Adipose tissue (tissue), 3 donors: ENCODE measurements around the gene LAMC3. TPM values are rescaled to one million over a fixed set of nuclear protein-coding genes. Genes with fewer than 3 reads are reported as not detected.

Experiments used
- H3K27ac ChIP-seq: one replicate; pipeline ENCODE4 v1.5.1; 2013; ENCODE audit warnings: low read depth, low read length
- WGBS, 3 donors: extraction: QIAGEN DNeasy Blood & Tissue Kit; methylation state at CpG; one replicate each; pipeline ENCODE4 v1.1.7; 2013; 5-methylcytosine and 5-hydroxymethylcytosine counted together
- polyA plus RNA-seq, 3 donors: library from polyadenylated mRNA; stranded (reverse); fragments of 200-250 nt; gene quantifications; one replicate each; pipeline ENCODE4 v1.2.3, GENCODE V29; 2013
- donor health status: healthy with polysubstance abuse.
- donor health status: Bipolar disorder and iron deficiency.
- donor health status: healthy.

Gene LAMC3
- polyA plus RNA-seq, 3 donors: 0.45 to 1.8 (median 0.46) TPM

GRCh38 chr9:130988905-130989304 is 20.1 kb upstream of the LAMC3 start:
- no peak overlapping the region for H3K27ac ChIP-seq
- WGBS, 3 donors: 67 to 84% (median 82%) methylated on average over 9 of the region's 9 CpGs

GRCh38 chr9:130989391-130989790 is 19.6 kb upstream of the LAMC3 start:
- WGBS, 3 donors: 82 to 88% (median 88%) methylated on average over 17 to 18 of the region's 18 CpGs
- no peak overlapping the region for H3K27ac ChIP-seq

- H3K27ac ChIP-seq: no peak overlapping the region
- 73 to 85% (median 80%) methylated on average over 22 of the region's 22 CpGs for WGBS, 3 donors
Observed at GRCh38 chr9:130989891-130990290, 19.1 kb upstream of the LAMC3 start.

DNA sequence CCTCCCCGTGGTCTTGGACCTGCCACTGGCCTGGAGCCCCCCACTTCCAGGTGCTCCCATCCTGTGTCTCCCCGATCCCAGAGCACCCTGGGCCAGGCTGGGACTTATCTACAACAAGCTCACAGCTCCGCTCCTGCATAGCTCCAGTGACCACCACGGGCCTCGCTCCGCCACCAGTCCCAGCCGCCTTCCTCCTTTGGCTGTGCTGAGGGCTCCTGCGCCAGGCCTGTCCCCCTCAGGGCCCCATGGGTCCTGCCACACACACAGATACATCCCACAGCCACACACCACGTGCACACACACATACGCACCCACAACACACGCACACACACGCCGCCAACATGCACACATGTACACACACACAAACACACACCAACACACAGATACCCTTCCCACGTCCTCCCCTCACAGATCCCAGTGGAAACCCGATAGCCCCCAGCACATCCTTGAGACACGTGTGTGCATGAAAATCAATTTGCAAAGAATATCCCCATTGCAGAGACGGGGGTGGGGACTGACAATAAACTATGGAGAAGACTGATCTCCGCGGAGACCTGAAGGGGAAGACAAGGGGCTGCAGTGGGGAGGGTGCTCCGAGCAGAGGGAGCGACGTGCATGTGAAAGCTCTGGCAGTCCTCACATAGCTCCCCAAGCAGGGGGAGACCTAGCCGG is 18.5 kb upstream of the LAMC3 start:
- 47 to 57% (median 51%) methylated on average over 23 of the region's 23 CpGs for WGBS, 3 donors
- no peak overlapping the region for H3K27ac ChIP-seq

DNA sequence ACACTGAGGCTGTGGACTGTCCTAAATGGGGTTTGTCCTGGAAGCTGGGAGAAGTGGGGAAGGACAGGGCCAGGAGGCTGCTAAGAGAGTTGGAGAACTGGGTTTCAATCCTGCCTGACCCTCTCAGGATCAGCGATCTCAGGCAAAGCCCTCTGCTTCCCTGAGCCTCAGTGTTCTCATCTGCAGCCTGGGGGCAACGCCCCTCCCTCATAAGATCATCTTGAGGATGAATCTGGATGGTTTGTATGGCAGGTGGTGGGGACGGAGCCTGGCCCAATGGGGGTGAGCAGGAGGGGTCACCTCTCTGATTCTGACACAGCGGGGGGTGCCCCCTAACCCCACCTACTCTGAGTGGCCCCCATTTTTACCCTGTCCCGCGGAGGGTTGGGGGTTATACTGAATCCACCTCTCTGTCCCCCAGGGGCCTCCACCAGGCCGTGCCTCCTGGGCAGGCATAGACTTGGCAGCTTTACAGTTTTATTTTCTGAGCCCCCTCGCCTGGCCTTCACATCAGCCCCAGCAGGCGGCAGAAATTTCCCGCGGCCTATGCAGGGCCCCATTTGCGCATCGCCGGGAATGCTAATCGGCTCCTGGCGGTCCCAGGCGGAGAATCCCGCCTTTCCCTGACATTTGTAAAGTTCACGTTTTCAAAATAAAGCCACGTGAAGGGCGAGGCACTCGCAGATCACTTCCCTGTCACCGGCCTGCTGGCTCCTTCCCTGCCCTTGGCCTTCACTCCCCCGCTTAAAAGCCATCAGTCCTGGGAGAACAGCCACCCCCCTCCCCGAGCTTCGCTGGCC is 17.8 kb upstream of the LAMC3 start:
- no peak overlapping the region for H3K27ac ChIP-seq
- 27 to 57% (median 38%) methylated on average over 26 of the region's 26 CpGs for WGBS, 3 donors

DNA sequence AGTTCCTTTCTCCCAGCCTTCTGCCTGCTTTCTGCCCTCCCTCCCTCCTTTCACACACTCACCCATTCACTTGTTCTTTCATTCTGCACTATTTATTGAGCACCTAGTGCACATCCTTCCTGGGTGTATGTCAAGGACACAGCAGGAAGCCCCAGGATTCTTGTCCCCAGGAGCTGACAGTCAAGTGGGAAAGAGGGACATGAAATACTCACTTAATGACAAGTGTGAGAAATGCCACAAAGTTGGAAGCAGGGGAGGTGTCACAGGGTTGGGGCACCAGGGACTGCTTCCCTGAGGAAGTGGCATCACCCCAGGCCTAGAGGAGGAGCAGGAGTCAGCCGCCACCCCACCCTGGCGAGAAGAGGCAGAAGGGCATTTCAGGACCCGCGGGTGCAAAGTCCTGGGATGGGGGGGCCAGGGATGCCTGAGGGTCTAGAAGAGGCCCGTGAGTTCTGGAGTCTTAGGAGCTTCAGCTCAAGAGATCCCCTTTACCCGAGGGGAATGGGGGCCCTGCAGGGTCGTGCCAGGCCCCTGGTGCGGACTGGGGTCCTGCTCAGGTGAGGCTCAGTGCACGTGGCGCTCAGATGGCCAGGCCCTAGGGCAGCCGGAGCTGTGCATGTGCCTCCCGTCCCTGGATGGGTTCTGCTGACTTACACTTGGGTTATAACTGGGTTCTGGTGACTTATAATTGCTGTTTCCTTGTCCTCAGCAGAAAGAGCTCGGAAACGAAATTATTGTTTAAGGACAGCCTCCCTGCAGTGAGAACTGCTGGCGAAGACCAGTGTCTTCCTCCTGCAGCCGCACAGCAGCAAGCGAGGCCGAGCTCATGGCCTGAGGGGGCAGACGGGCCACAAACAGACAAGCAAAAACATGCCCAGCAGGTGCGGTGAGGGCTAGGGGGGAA is 16.9 kb upstream of the LAMC3 start:
- WGBS, 3 donors: 76 to 79% (median 78%) methylated on average over 20 of the region's 20 CpGs
- no peak overlapping the region for H3K27ac ChIP-seq

- 86 to 92% (median 91%) methylated on average over 10 of the region's 10 CpGs for WGBS, 3 donors
Observed at GRCh38 chr9:130992682-130993032, 16.3 kb upstream of the LAMC3 start.

GRCh38 chr9:130993303-130994030 is 15.5 kb upstream of the LAMC3 start:
- WGBS, 3 donors: 64 to 84% (median 67%) methylated on average over 14 of the region's 14 CpGs
- no peak overlapping the region for H3K27ac ChIP-seq

More at GRCh38 chr9:130992682-130993032, 16.3 kb upstream of the LAMC3 start:
- H3K27ac ChIP-seq: no peak overlapping the region

DNA sequence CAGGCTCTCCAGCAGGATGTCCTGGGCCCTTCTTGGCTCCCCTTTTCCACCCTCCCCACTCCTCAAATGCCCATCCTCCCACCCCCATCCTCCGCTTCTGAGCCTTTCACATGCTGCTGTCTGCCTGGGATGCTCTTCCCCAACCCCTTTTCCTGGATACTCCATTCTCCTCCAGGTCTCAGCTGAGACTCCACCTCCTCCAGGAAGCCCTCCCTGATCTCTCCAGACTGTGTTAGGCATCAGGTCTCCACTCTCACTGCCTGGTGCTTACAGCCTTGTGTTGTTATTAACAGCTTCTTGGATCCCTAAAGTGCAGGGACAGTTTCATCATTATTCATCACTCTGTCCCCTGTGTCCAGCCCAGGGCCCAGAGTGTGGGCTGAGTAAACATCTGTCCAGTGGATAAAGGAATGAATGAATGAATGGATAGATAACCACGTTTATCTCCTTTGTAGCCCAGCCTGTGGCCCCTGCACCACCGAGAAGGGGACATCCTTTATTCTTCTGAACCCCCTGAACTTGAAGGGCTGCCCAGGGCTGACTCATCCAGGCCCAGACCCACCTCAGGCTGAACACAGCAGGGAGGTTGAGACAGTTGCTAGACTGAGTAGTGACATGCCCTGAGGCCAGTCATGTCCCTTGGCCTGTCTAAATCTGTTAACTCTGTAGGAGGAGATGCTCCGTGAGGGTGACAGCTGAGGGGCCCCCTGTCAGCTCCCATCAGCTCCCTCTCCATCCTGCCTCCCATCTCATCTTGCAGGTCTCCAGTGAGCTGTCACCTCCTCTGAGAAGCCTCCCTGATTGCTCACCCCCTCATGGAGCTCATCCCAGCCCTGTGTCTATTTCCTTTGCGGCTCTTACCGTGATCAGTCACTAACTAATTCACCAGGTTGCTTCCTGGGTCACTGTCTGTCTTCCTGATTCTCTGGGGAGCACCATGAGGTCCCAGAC is 14.6 kb upstream of the LAMC3 start:
- no peak overlapping the region for H3K27ac ChIP-seq
- WGBS, 3 donors: 63 to 70% (median 67%) methylated on average over 6 of the region's 6 CpGs

DNA sequence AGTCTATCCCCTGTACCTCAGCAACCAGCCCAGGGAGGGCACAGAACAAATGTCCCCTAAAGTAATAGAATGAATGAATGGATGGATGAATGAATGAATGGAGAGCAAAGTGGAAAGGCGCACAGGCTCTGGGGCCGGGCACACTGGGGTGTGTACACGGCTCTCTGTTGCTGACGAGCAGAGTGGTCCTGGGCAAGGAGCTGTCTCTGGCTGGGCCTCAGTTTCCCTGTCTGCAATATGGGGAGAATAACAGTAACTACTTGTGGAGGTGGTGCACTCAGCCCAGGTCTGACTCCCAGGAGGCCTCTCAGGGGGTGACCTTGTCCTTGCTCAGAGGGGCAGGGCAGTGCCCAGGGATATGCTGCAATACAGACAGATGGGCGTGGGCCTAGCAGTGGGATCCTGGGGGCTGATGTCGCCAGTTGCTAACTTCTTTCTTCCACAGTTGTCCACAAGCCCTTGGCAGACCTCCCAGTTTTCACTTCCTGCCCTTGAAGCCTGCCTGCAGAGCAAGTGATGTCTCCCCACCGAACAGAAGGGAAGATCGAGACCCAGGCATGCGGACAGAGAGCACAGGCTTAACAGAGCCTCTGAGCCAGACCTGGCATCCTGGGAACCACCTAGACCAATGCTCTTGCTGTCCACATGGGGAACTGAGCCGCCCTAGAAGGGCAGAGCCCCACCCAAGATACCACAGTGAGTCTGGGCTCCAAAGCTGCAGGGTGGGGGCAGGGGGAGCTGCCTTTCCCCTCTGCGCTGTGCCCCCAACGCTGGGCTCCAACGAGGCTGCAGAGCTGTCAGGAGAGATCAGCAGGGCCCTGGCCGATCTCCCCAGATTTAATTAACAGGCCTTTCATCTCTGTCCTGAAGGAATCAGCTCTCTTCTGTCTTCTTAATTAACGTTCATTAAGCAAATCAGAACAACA is 13.6 kb upstream of the LAMC3 start:
- H3K27ac ChIP-seq: no peak overlapping the region
- WGBS, 3 donors: 35 to 44% (median 40%) methylated on average over 15 of the region's 15 CpGs

DNA sequence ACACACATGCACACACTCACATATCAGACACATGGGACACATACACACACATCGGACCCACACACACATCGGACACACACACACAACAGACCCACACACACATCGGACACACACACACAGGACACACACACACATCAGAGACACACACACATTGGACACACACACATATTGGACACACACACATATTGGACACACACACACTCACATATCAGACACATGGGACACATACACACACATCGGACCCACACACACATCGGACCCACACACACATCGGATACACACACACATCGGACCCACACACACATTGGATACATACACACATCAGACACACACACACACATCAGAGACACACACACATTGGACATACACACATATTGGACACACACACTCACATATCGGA is 12.8 kb upstream of the LAMC3 start:
- no peak overlapping the region for H3K27ac ChIP-seq
- 89 to 97% (median 95%) methylated on average over 8 of the region's 8 CpGs for WGBS, 3 donors

- WGBS, 3 donors: 61 to 77% (median 76%) methylated on average over 14 of the region's 14 CpGs
Observed at GRCh38 chr9:130996676-130997394, 12.1 kb upstream of the LAMC3 start.

GRCh38 chr9:130997395-130997684 is 11.6 kb upstream of the LAMC3 start:
- no peak overlapping the region for H3K27ac ChIP-seq
- WGBS, 3 donors: 49 to 62% (median 61%) methylated on average over 2 of the region's 2 CpGs

More at GRCh38 chr9:130996676-130997394, 12.1 kb upstream of the LAMC3 start:
- H3K27ac ChIP-seq: no peak overlapping the region

DNA sequence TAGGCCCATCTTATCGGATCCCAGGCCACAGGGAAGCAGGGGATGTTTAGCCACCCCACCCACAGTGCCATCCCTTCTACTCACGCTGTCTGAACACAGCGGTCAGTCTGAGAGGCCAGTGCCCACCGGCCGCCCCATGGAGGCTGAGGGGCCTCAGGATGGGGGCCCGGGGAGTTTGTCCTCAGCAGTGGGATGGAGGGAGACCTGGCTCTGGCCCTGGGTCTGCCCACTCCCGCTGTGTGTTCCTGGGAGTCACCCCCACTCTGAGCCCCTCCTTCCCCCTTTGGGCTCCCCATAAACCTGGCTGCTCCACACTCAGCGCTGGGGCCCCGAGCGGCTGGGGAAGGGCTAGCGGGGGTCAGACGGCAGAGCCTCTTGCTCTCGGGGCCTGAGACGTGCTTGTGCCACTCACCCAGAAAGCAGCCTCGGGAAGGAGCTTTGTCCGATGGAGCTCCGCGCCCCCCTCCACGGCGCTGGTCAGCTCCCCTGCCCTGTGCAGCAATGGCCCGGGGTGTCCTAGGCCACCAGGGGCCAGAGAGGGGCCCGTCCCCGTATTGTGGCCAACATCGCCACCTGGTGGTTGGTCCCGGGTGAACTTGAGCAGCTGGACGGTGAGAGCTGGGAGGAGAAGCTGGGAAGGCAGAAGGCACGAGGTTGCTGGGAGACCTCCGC is 10.9 kb upstream of the LAMC3 start:
- no peak overlapping the region for H3K27ac ChIP-seq
- WGBS, 3 donors: 31 to 40% (median 33%) methylated on average over 28 of the region's 28 CpGs

GRCh38 chr9:130998597-130999244 is 10.3 kb upstream of the LAMC3 start:
- H3K27ac ChIP-seq: no peak overlapping the region
- WGBS, 3 donors: 53 to 63% (median 60%) methylated on average over 21 to 22 of the region's 22 CpGs
